Measurements from ENCODE around the gene INKA2. TPM values are rescaled to one million over a fixed set of nuclear protein-coding genes. Genes with fewer than 3 reads are reported as not detected.

INKA2 gene
- total and polyA plus RNA-seq, 2 experiments from 2014 or later = 1.8 to 3.2 TPM

DNA sequence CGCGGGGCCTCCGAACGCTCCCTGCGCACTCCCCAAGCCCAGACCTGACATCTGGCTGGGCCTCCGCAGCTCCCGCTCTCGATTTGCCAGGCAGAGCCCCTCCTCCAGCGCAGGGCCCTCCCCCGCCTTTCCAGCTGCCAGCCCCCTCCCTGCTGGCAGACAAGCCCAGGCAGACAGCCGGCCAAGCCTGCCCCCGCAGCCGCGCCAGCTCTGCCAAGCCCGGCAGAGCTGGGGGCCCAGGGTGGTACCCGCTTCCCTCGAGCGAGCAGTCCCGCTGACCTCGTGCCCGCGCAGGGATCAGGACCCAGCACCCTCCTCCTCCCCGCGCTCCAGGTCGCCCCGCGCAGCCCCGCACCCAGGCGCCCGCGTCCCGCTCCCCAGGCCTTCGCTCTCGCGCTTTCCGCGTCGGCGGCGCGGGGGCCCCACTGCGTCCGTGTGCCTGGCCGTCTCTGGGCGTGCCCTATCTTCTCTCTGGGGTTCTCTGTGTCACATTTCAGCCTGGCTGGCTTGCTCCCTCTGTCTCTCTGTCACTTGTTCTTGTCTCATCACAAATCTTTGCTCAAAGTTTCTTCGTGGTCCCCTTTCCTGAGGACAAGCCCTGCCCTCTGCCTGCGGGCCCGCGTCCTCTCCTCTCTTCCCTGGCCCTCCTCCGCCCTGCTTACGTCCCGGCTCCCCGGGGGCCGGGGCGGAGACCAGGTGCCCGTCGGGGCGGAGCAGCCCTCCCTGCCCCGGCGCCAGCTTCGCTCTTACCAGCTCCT lies 580 bp downstream of the INKA2 start:
- no peaks in the 10 kb centered on the region for H3K36me3 ChIP-seq (replicated peaks; ENCODE audit: insufficient read depth, low read depth)
- no peaks in the 10 kb centered on the region for H3K9me2 ChIP-seq (replicated peaks; ENCODE audit: insufficient read depth)
- H2AFZ ChIP-seq = peak overlapping the region; percentile 64
- H3K4me3 ChIP-seq = peak overlapping the region; percentile 37
- H3K4me1 ChIP-seq (ENCODE audit: insufficient read depth) = peaks cover 17% of the 10 kb centered on the region
- H4K20me1 ChIP-seq (ENCODE audit: insufficient read depth, poor library complexity, severe bottlenecking) = peaks cover 4% of the 10 kb centered on the region
- WGBS (ENCODE audit: low lambda C conversion rate, missing lambda C conversion rate) = 1% methylated on average over 46 of the region's 61 CpGs
- peak overlapping the region; percentile 100 for H3K4me2 ChIP-seq
- H3K27me3 ChIP-seq = peaks cover 26% of the 10 kb centered on the region
- TF ChIP-seq EZH2phosphoT487 (IDR thresholded peaks at IDR 0.05; ENCODE audit: low read depth, severe bottlenecking, unreplicated experiment) (no peak), EZH2 (IDR thresholded peaks at IDR 0.05; ENCODE audit: borderline replicate concordance) (no peak), CTCF (IDR thresholded peaks at IDR 0.05; ENCODE audit: poor library complexity) (no peak)
- peaks cover 5% of the 10 kb centered on the region for H3K79me2 ChIP-seq
- H3K9me3 ChIP-seq (ENCODE audit: low read depth) = no peaks in the 10 kb centered on the region
- DNase-seq (ENCODE audit: low spot score) = peak; percentile 79
- H3K27ac ChIP-seq = peak overlapping the region; percentile 83

DNA sequence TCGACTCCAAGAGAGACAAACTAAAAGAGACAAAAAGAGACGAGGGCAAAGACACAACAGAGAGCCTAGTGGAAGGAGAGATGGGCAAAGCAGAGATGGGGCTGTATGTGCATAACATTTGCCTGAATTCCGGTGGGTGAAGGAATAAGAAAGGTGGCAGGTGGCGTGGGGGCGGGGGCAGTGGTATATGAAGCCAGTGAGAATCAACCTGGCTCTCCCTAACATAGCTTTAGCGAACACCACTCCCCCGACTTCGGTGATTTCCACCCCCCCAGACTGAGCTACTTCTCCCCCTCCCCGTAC lies 1.1 kb downstream of the INKA2 start:
- peaks cover 4% of the 10 kb centered on the region for H4K20me1 ChIP-seq (ENCODE audit: insufficient read depth, poor library complexity, severe bottlenecking)
- 16% methylated on average over 5 of the region's 9 CpGs for WGBS (ENCODE audit: low lambda C conversion rate, missing lambda C conversion rate)
- no peaks in the 10 kb centered on the region for H3K36me3 ChIP-seq (replicated peaks; ENCODE audit: insufficient read depth, low read depth)
- H3K27ac ChIP-seq = no peak overlapping the region
- no peaks in the 10 kb centered on the region for H3K9me2 ChIP-seq (replicated peaks; ENCODE audit: insufficient read depth)
- no peaks in the 10 kb centered on the region for H3K9me3 ChIP-seq (ENCODE audit: low read depth)
- H3K79me2 ChIP-seq = peaks cover 5% of the 10 kb centered on the region
- peaks cover 26% of the 10 kb centered on the region for H3K27me3 ChIP-seq
- H3K4me2 ChIP-seq = peak overlapping the region; percentile 100
- peaks cover 22% of the 10 kb centered on the region for H3K4me1 ChIP-seq (ENCODE audit: insufficient read depth)
- H2AFZ ChIP-seq = no peak overlapping the region
- peak overlapping the region; percentile 37 for H3K4me3 ChIP-seq
- no peak for DNase-seq (ENCODE audit: low spot score)
- TF ChIP-seq EZH2 (IDR thresholded peaks at IDR 0.05; ENCODE audit: borderline replicate concordance) (no peak), CTCF (IDR thresholded peaks at IDR 0.05; ENCODE audit: poor library complexity) (no peak), EZH2phosphoT487 (IDR thresholded peaks at IDR 0.05; ENCODE audit: low read depth, severe bottlenecking, unreplicated experiment) (no peak)

DNA sequence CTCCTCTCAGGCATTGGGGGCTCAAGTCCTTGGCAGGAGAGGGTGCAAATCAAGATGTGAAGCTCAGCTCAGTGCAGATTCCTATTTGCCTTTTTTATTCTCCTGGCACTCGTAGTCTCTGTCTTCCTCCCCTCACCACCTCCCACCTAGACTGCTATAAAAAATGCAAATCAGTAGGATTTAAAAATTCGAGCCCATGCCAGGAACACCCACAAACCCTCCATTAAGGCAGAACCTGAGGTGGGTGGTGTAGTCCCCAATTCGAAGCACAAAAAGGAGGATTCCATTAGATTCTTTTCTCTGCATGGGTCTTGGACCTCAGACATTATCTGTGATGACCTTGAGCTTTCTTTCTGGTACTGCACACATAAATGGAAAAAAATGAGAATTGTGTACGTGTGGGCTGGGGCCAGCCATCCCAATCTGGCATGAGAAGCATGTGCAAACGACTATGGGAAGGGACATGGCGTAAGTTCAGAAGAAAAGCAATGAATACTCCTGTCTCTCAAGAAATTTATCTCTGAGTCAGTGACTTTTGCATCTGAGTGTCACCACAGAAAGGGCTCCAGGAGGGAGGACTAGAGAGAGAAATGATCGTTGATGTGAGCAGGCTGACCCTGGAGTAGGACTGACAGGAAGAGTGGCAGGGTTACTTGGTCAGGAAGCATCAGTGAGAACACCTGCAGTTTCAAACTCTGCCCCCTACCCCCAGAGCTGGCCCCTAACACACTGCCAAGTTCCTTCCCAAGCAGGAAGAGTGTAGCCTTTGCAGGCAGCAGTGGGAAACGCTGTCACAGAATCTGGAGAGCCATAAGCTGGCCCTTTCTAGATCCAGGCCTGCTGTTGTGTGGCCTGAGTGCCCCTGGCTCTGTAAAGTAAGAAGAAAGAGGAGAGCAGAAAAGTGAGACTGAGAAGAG lies 1.7 kb downstream of the INKA2 start:
- no peak for DNase-seq (ENCODE audit: low spot score)
- Histone ChIP-seq H3K27ac (no peak overlapping the region), H2AFZ (no peak overlapping the region), H3K4me1 (ENCODE audit: insufficient read depth) (peaks cover 22% of the 10 kb centered on the region), H3K4me2 (peak overlapping the region; percentile 100), H3K9me3 (ENCODE audit: low read depth) (no peaks in the 10 kb centered on the region), H3K79me2 (peaks cover 5% of the 10 kb centered on the region), H3K9me2 (replicated peaks; ENCODE audit: insufficient read depth) (no peaks in the 10 kb centered on the region), H3K36me3 (replicated peaks; ENCODE audit: insufficient read depth, low read depth) (no peaks in the 10 kb centered on the region), H3K4me3 (peak overlapping the region; percentile 37), H4K20me1 (ENCODE audit: insufficient read depth, poor library complexity, severe bottlenecking) (peaks cover 4% of the 10 kb centered on the region), H3K27me3 (peaks cover 22% of the 10 kb centered on the region)
- no peak for TF ChIP-seq EZH2phosphoT487 (IDR thresholded peaks at IDR 0.05; ENCODE audit: low read depth, severe bottlenecking, unreplicated experiment)
- TF ChIP-seq EZH2 (IDR thresholded peaks at IDR 0.05; ENCODE audit: borderline replicate concordance) = no peak
- TF ChIP-seq CTCF (IDR thresholded peaks at IDR 0.05; ENCODE audit: poor library complexity) = no peak
- WGBS (ENCODE audit: low lambda C conversion rate, missing lambda C conversion rate) = 65% methylated on average over 8 of the region's 8 CpGs
